Activated CD4-positive, alpha-beta T cell treated with anti-CD3 and anti-CD28 coated beads for 48 hours (primary cell): Measurements from ENCODE around the gene ME3.

Experiments used
- DNase-seq: peaks from one replicate; pipeline ENCODE4 v3.0.0-alpha.2; 2020

ME3 gene

GRCh38 chr11:86510097-86510496, 162.3 kb downstream of the ME3 start:
- no peak for DNase-seq

- DNase-seq: no peak
Observed at GRCh38 chr11:86509588-86509974, 162.8 kb downstream of the ME3 start.

- no peak for DNase-seq
Observed at GRCh38 chr11:86508604-86509587, 163.5 kb downstream of the ME3 start.

GRCh38 chr11:86507249-86507845, 165.1 kb downstream of the ME3 start:
- no peak for DNase-seq

GRCh38 chr11:86506235-86506634, 166.2 kb downstream of the ME3 start:
- DNase-seq: no peak

GRCh38 chr11:86503131-86503530, 169.3 kb downstream of the ME3 start:
- DNase-seq: no peak

GRCh38 chr11:86502137-86502642, 170.2 kb downstream of the ME3 start:
- DNase-seq: no peak

- DNase-seq: no peak
Observed at GRCh38 chr11:86500500-86501140, 171.8 kb downstream of the ME3 start.

- DNase-seq: no peak
Observed at GRCh38 chr11:86499723-86500129, 172.7 kb downstream of the ME3 start.

- no peak for DNase-seq
Observed at GRCh38 chr11:86497836-86498235, 174.6 kb downstream of the ME3 start.

GRCh38 chr11:86497310-86497709, 175.1 kb downstream of the ME3 start:
- no peak for DNase-seq

GRCh38 chr11:86495351-86495750, 177.1 kb downstream of the ME3 start:
- DNase-seq: no peak

- no peak for DNase-seq
Observed at GRCh38 chr11:86492370-86493010, 179.9 kb downstream of the ME3 start.

- no peak for DNase-seq
Observed at GRCh38 chr11:86491027-86491426, 181.4 kb downstream of the ME3 start.

GRCh38 chr11:86490582-86490981, 181.8 kb downstream of the ME3 start:
- DNase-seq: no peak

GRCh38 chr11:86489442-86489841, 183.0 kb downstream of the ME3 start:
- DNase-seq: no peak

- no peak for DNase-seq
Observed at GRCh38 chr11:86488553-86488952, 183.9 kb downstream of the ME3 start.

- no peak for DNase-seq
Observed at GRCh38 chr11:86487671-86488070, 184.7 kb downstream of the ME3 start.

GRCh38 chr11:86486261-86487030, 186.0 kb downstream of the ME3 start:
- no peak for DNase-seq

- DNase-seq: no peak
Observed at GRCh38 chr11:86484795-86485166, 187.6 kb downstream of the ME3 start.

- DNase-seq: no peak
Observed at GRCh38 chr11:86483940-86484794, 188.2 kb downstream of the ME3 start.
